CD4-positive, alpha-beta T cell treated with Interleukin-10 for 1 hour (primary cell): ENCODE results near the gene TCF7.
A peak's percentile ranks its signal among the peaks of the same experiment; 100 is the strongest.

Source experiments
- DNase-seq: peaks from one replicate; pipeline ENCODE4 v3.0.0-alpha.2; 2020

Gene TCF7

DNA sequence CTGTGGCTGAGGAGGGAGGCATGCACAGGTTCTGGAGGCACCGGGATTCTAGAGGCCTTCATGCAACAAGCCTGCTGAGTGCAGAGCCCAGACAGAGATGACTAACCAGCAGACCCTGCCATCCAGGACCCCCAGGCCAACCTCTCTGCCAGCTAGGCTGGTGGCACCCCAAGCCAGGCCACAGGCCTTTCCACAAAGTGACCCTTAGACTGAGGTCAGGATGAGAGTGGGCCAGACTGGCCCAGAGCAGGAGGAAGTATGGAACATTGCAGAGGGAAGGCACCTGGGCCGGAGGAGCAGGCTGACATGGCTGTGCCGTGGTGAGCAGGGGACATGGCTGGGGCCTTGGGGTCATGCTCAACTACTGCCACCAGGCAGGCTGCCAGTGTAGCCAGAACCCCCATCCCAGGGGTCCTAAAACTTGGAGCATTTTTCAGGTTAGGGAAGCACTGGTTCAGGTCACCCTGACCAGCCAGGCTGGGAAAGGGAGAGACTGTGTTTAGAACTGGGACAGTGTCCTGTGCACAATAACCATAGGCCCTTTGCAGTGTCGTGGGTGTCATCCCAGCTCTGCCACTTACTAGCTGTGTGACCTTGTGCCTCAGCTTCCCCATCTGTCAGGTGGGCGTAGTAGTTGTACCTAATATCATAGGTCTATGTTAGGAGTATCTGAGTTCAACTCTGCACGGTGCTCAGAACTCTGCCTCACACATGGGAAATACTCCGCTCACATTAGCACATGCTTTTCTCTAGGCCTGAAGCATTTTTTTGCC lies 17.3 kb downstream of the TCF7 start:
- no peak for DNase-seq

DNA sequence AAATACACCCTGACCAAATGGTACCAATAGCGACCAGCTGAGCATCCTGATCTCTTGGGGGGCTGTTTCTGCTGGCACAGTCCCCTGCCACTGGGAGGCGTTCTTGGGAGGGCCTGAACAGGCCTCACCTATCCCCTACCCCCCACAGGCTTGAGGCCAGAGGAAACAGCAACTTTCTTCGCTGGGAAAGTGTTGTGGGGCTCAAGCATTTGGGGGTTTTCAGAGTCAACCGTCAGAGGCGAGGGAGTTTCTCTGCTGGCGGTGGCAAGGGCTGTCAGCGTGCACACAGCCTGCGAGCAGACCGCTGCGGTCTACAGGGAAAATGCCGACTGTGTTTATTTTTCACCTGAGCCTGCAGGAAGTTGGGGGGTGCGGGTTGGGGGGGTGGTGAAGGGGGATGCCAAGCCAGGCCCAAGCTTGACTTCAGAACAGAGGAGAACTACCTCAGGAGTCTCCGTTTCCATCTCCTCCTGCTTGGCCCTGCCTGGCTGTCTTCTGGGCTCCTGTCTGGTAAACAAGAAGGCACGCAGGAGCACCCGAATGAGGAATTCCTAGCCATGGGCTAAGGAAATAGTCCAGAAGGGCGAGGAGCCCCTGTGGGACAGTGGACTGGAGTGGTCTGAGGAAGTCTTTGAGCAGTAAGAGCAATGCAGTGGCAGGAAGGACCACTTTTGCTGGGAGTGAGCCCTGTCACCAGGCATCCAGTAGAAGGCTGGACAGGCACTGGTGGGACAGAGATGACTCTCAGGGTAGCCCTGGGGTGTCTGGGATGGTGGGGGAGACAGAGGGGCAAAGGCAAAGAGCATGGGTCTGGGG lies 18.1 kb downstream of the TCF7 start:
- DNase-seq = peak; percentile 91

DNA sequence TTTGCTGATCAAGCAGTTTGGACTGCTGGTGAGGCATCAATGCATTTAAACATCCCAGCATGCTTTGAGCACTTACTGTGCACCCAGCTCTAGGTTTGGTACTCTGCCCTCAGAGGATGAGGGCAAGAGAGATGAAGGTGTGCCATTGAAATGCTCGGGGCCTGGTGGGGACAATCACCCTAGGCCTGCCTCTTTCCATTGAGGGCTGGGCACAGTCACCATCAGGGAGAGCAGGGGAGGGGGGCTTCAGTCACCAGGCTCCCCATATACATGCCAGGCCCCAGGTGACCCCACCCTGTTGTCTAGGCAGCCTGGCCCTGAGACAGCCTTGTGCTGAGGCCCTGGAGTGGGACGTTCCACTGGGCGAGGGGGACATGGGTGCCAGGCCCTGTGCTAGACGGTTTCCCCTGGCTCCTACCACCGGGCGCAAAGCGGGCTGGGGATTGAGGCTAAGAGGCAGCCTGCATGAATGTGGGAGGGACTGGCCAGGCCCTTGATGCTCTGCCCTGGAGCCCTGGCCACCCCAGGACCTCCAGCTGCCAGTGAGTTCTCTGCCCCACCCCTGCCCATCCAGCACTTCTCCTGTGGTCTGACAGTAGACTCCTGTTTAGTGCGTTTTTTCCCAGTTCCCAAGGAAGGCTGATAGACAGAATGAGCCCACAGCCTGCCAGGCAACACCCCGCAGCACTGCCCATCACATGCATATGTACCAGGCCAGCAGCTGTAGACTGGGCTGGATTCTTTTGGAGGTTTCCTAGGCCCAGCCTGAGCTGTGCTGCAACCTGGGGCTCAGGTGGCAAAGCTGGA lies 18.9 kb downstream of the TCF7 start:
- no peak for DNase-seq

DNA sequence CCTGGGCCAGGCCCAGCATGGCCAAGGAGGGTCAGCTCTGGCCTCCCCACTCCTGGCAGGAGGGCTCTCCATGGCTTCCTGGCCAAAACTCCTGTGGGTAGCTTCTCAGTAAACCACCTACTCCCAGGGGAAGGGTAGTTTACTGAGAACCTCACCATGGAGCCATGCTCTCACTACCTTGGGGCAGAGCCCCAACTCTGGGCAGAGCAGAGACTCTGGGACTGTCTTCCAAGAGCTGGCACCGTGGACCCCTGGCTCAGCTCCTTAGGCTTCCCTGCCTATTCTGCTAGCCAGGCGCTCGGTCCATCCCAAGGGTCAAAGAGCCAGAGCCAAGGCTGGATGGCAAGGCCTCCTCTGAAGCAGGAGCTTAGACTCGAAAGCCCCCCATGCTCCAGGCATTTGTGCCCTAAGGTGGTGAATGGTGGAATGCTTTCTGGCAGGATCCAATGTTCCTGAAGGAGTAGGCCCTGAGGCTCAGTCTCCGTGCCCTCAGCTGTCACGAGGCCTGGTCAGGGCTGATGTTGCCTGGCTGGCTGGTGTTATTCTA lies 19.6 kb downstream of the TCF7 start:
- no peak for DNase-seq

DNA sequence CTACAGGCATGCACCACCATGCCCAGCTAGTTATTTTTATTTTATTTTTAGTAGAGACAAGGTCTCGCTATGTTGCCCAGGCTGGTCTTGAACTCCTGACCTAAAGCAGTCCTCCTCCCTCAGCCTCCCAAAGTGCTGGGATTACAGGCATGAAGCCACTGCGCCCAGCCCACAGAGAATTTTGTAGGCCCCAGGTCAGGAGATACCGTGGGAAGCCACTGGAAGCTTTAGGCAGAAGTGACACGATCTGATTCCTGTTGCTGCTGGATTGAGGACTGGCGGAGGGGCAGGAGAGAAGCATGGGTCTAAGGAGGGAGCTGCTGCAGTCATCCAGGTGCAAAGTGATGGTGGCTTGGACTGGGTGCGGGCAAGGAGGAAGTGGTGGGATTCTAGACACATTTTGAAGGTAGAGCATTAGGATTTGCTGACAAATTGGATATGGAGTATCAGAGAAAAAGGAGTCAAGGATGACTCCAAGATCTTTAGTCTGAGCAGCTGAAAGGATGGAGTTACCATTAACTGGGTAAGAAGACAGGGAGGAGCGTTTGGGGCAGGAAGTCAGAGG lies 20.7 kb downstream of the TCF7 start:
- DNase-seq = no peak

DNA sequence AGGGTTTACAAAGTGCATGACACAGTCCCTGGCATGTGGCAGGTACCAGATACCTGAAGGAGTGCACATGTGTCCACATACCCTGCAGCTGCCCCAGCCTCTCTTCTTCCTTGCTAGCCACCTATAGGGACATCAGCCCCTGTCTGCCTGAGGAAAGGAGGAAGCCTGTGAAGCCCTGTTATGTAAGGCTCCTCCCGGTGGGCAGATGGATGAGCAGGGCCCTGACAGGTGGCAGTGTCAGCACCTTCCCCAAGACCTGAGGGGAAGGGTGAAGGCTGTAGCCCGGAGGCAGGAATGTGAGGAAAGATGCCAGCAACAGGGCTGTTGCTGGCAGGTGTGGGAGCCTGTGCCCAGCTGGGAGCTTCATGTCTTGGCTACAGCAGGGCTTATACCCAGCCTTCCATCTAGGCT lies 21.7 kb downstream of the TCF7 start:
- no peak for DNase-seq

DNA sequence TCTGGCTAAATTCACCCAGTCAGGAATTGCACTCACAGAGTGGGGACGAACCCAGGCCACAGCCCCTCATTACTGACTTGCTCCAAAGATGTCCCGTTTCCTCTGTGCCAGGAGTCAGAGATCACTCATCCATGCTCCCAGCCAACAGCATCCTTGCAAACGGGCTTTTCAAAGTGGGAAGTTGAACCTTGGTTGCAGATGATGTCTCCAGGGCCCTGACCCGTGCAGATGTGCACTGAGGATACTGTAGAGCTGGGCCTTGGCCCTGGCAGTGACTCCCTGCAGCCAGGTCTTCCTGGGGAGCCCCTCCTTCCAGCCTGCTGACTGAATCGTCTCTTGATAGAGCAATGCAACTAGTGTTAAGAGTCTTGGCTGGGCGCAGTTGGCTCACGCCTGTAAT lies 22.3 kb downstream of the TCF7 start:
- DNase-seq = no peak

DNA sequence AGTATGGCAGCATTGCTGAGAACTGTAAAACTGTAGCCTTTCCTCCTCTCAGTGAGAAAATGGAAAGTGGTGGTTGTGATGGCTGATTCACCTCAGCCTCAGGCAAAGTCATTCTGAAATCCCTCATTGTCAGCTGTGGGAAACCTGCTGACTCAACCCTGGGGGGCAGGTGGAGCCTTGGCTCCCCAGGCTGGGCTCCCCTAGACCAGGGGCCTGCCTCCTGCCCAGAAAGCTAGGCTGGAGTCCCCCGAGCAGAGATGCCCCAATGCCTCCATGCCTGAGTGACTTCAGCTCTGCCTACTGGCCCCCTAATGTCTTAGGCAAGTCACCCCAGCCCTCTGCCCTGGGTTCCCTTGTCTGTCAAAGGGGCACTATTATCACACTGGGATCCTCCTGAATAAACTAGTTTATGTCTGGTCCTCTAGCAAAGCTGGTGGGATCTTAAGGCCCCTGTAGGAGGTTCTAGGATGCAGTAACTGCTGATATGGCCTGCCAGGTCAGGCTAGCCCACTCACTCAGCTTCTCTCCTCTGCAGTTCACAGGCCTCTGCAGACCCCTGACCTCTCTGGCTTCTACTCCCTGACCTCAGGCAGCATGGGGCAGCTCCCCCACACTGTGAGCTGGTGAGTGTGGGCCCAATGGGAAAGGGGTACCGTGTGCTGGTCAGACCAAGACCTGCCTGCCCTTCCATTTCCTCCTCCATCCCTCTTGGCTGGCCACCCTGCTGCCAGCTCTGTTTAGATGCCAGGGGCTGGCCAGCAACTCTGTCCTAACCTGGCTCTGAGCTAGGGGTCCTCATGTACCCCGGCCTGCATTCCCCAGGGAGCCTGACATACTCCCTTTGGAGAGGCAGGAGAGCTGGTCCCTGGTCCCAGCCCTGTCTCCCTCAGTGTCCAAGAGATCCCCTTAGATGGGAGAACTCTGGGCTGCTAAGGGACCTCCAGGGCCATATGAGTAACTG lies 24.2 kb downstream of the TCF7 start:
- no peak for DNase-seq

DNA sequence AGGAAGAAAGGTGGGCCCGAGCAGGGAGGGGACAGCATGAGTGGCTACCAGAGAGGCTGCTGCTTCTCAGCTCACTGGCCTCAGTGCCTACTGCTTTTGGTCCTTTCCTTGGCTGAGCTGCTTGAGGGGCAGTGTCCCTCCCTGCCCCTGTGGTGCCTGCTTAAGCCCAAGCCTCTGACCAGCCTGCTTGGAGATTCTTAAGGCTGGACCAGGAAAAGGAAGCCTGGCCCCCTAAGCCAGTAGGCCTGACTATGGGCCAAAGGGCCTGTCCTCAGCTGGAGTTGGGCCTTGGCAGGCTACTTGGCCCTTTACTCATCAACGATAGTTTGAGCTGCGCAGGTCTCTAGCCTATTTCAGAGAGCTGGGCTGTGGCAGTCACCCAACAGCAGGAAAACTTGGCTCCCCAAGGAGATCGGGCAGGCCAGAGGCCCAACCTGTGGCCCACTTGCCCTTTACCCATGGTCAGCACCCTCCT lies 24.9 kb downstream of the TCF7 start:
- no peak for DNase-seq

DNA sequence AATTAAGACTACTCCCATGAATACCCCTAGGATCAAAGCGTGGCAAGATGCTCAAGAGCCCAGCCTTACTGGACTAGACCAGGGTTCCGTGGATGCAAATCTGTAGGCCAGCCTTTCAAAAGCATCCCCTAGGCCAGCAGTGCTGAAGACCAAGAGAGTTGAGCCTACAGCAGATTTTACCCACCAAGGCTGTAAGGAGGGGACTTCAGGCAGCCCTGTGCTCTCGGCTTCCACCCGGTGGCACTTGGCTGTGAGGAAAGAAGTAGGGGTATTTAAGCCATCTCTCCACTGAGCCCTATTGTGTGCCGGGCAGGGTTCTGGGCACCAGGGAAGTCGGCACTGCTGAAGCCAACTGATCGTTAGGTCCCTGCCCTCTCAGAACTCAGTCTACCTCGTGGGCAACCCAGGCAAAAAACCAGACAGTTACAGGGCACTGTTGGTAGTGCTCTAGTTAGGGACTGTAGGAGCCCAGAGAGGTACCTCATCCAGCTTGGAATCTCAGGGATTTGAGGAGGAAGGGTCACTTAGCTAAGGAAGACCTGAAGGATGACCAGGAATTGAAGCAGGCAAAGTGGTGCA lies 25.5 kb downstream of the TCF7 start:
- no peak for DNase-seq

DNA sequence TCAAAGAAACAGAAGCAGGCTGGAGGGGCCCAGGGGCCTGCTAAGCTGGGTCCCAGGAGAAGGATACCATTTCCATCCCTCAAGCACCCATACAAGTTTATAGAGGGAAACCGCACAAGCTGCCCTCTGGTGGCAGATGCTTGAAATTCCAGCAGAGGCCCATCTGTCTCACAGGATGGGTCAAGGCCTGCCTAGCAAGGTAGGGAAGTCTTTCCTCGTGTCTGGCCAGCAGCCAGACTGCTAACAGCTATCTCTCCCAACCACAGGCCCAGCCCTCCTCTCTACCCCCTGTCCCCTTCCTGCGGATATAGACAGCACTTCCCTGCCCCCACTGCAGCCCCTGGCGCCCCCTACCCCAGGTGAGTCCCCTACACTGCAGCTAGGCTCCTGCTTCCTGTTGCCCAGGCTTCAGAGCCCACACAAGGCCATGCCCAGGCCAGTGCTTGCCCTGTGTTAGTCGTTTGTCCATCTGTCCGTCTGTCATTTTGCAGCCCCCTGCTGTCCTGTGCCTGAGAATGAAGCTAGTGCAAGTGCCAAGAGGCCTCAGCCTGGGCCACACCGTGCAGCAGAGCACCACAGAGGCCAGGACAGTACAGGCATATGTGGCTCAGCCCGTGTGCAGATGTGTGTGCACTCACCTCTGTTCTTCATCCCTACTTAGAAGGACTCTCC lies 26.2 kb downstream of the TCF7 start:
- DNase-seq = peak; percentile 75

DNA sequence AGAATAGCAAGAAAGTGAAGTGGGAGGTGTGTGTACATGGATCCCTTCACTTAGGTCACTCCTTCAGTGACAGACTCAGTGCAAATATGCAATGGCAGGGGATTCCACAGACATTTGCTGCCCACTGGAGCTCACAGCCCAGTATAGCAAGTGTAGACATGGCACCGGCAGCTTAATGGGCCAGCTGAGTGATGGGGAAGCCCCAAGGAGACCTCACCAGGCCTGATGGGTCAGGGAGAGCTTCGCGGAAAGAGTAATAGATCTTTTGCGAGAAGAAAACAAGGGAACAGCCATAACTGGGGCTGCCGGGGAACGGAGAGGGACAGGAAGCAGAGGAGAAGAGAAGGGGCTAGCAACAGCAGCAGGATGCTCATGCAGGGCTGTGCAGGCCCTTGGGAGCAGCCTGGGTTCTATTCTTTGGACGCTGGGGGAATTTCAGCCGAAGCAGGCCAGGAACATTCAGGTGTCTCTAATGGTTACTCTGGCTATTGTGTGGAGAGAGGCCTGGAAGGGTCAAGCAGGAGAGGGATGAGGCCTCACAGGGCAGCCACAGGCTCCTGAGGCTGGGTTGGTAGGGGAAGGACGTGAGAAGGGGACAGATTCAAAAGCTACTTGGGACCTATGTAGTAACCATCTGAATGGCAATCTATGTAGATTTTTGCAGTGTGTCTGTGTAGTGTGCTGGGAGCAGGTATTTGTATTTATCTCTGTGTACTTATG lies 27.0 kb downstream of the TCF7 start:
- DNase-seq = no peak

DNA sequence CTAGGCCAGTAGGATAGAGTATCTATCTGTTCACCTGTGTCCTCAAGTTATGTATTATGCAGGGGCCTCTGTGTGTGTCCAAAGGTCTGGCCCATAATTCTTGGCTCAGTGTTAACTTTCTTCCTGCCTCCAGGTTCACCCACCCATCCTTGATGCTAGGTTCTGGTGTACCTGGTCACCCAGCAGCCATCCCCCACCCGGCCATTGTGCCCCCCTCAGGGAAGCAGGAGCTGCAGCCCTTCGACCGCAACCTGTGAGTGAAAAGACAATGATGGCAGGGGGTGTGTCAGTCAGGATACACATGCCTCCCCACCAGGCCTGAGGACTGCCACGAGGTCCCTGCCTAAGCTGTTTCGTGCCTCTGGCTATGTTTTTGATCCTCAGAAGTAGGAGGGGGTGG lies 27.6 kb downstream of the TCF7 start:
- no peak for DNase-seq

DNA sequence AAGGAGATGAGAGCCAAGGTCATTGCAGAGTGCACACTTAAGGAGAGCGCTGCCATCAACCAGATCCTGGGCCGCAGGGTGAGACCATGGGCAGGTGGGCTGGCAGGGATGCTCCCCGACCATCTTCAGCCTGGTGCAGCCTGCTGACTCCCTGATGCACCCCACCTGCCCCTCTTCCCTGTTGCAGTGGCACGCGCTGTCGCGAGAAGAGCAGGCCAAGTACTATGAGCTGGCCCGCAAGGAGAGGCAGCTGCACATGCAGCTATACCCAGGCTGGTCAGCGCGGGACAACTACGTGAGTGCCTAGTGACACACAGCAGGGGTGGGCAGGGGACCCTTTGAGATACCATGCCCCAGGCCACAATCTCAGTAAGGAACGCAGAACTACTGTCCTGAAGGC lies 28.3 kb downstream of the TCF7 start:
- DNase-seq = no peak

DNA sequence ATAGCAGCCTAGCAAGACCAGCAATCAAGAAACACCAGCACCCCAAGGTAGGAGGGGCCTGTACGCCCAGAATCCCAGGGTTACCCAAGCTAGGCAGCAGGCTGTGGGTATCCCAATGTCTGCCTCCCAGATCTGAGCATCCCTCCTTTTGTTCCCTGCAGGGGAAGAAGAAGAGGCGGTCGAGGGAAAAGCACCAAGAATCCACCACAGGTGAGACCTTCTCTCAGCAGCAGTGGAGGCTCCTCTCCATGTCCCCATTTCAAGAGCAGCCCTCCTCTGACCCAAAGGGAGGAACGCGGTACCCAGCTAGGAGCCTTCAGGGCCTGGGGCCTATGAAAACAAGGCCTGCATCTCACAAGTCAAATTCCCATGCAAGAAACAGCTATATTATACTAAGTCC lies 28.9 kb downstream of the TCF7 start:
- no peak for DNase-seq

DNA sequence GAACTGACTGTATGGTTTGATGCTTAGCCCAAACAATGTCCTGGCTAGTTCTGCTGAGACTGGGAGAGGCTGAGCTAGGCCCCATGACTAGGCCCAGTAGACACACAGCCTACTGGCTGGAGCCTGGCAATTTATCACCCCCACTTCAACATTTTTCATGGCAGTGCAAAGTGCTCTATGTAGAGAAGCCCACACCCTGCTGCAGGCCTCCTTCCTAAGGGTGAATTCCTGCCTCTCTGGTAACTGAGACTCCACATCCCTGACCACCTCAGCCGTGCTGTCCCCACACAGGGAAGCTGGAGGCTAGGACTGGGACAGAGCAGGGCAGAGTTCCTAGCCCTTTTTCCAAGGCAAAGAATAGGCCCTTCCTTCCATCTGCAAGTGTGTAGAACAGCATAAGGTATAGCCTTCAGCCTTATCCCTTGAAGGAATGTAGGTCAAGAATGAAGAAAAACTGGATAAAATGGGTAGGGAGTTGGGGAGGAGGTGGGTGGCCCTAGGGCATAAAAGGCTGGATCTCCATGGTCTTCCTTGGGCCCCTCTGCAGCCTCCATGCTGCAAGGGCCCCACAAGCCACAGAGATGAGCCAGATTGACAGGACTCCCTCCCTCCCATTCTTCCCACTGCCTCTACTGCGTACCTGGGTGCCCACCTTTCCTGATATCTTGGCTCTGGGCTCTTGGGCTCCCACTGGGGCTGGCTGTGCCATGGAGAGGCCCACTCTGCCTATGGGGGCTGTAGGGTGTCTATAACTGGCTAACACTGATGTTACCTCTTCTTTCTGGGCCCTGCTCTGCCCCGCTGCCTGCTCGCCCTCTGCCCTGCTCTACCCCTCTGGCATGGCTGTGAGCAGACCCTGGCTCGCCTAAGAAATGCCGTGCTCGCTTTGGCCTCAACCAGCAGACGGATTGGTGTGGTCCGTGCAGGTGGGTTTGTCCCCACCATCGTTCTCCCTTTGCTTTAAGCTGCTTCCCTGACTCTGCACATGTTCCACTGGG lies 29.8 kb downstream of the TCF7 start:
- no peak for DNase-seq

DNA sequence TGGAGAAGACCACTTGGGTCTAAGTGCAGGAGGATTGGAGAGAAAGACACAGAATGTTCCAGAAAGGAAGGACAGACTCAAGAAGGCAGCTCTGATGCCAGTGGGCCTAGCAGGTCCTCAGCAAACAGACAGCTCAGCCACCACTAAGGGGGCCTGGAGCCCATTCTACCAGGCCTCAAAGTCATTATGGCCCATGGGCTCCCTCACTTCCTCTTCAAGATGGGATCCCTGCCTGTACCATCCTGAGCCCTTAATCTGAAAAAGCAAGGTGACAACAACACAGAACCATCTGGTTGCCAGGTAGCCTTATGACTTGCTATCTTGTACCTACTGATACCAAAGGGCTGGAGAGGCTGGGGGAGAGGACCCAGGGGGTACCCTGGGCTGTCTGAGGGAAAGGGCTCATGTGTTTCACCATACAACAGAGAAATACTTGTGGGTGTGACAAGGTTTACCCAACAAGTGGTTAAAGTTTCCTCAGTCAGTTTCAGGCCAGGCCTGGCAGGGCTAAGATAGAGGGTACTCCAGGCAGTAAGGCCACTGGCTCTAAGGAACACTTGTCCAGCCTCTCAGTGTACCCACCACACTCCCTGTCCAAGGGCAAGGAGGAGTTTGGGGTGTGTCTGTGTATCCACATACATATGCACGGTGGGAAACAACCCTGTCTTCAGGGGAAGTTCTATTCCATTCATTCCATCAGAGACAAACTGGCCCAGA lies 30.7 kb downstream of the TCF7 start:
- no peak for DNase-seq
